ENCODE results near the gene MSL1. TPM values are rescaled to one million over a fixed set of nuclear protein-coding genes. Genes with fewer than 3 reads are reported as not detected.
A peak's percentile ranks its signal among the peaks of the same experiment; 100 is the strongest.

The MSL1 gene
- total RNA-seq, 1 donor from 2014 or later, result 27.1 TPM

DNA sequence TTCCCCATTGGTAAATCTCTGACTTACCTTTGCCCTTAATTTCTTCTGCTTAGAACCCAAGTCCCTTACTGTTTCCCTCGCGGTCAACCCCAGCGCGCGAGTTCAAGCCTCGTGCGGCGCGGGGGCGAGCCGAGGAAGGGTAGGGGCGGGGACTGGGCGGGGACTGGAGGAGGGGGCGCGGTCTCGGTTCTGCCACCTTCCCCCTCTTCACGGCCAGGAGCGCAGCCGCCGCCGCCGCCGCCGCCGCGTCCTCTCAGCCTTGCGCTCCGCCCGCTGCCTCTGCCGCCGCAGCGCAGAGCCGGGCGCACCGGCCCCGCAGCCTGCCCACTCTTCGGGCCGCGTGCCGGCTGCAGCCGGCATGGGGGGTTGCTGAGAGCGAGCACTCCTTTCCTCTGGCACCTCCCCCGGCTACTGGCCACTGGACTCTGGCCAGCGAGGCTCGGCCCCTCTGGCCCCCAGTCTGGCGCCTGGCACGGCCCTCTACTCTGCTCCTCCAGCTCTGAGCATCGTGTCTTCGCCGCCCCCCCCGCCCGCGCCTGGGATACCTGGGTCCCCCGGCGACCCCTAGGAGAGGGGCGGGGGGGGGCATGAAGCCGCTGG is 55.6 kb downstream of the MSL1 start, which contains the start of gene RAPGEFL1:
RAPGEFL1 (plus strand) TSS at position 196 of the 600 bp plus-strand sequence; CDS start at position 588, 392 bp downstream.
- Histone ChIP-seq H3K27me3 (ENCODE audit: control insufficient read depth, insufficient read depth, low read length) (no peaks in the 10 kb centered on the region), H3K36me3 (ENCODE audit: control insufficient read depth, insufficient read depth, low read length) (peaks cover 10% of the 10 kb centered on the region), H3K4me3 (ENCODE audit: low read depth, low read length) (peak within 1 kb of the TSS; percentile 74)
- DNase-seq (ENCODE audit: low read depth) (peak; percentile 50), FAIRE-seq (no peak)
- TF ChIP-seq, protein P1, sequence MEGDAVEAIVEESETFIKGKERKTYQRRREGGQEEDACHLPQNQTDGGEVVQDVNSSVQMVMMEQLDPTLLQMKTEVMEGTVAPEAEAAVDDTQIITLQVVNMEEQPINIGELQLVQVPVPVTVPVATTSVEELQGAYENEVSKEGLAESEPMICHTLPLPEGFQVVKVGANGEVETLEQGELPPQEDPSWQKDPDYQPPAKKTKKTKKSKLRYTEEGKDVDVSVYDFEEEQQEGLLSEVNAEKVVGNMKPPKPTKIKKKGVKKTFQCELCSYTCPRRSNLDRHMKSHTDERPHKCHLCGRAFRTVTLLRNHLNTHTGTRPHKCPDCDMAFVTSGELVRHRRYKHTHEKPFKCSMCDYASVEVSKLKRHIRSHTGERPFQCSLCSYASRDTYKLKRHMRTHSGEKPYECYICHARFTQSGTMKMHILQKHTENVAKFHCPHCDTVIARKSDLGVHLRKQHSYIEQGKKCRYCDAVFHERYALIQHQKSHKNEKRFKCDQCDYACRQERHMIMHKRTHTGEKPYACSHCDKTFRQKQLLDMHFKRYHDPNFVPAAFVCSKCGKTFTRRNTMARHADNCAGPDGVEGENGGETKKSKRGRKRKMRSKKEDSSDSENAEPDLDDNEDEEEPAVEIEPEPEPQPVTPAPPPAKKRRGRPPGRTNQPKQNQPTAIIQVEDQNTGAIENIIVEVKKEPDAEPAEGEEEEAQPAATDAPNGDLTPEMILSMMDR (IDR thresholded peaks at IDR 0.05; ENCODE audit: insufficient read depth, low read length, severe bottlenecking), result no peak

- DNase-seq (ENCODE audit: low read depth) (no peak), FAIRE-seq (no peak)
- no peaks in the 10 kb centered on the region for H3K27me3 ChIP-seq (ENCODE audit: control insufficient read depth, insufficient read depth, low read length)
- TF ChIP-seq, protein P1 (IDR thresholded peaks at IDR 0.05; ENCODE audit: insufficient read depth, low read length, severe bottlenecking), result peak; percentile 22
- peak overlapping the region; percentile 74 for H3K4me3 ChIP-seq (ENCODE audit: low read depth, low read length)
- peaks cover 10% of the 10 kb centered on the region for H3K36me3 ChIP-seq (ENCODE audit: control insufficient read depth, insufficient read depth, low read length)
Measured at GRCh38 chr17:40178021-40178601, 56.3 kb downstream of the MSL1 start.

DNA sequence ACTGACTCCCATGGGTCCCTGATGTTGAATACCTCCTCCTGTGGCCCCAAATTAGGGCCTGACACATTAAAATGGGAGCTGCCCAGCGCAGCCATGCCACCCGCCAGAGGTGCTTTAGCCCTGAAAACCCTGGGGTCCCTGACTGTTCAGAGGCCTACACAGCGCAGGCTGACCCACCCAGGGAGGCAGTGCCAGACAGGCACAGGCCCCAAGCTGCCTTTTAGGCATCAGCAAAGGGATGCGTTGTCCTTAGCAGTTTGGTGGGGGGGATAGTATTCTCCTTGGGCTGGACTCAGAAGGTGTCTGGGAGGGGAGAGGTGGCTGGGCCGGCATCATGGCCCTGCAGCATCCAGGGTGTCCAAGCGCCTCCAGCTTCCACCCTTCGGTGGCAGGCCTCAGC is 56.9 kb downstream of the MSL1 start:
- H3K4me3 ChIP-seq (ENCODE audit: low read depth, low read length), result peak overlapping the region; percentile 74

GRCh38 chr17:40179923-40180659 is 58.3 kb downstream of the MSL1 start:
- FAIRE-seq (peak; percentile 43), DNase-seq (ENCODE audit: low read depth) (peak; percentile 61)
- Histone ChIP-seq H3K36me3 (ENCODE audit: control insufficient read depth, insufficient read depth, low read length) (peaks cover 11% of the 10 kb centered on the region), H3K4me3 (ENCODE audit: low read depth, low read length) (peak overlapping the region; percentile 22), H3K27me3 (ENCODE audit: control insufficient read depth, insufficient read depth, low read length) (no peaks in the 10 kb centered on the region)
- TF ChIP-seq, protein P1 (IDR thresholded peaks at IDR 0.05; ENCODE audit: insufficient read depth, low read length, severe bottlenecking), result no peak

More for the DNA sequence above, 56.9 kb downstream of the MSL1 start:
- FAIRE-seq (no peak), DNase-seq (ENCODE audit: low read depth) (no peak)
- Histone ChIP-seq H3K36me3 (ENCODE audit: control insufficient read depth, insufficient read depth, low read length) (peaks cover 10% of the 10 kb centered on the region), H3K27me3 (ENCODE audit: control insufficient read depth, insufficient read depth, low read length) (no peaks in the 10 kb centered on the region)
- TF ChIP-seq, protein P1 (IDR thresholded peaks at IDR 0.05; ENCODE audit: insufficient read depth, low read length, severe bottlenecking), result no peak

DNA sequence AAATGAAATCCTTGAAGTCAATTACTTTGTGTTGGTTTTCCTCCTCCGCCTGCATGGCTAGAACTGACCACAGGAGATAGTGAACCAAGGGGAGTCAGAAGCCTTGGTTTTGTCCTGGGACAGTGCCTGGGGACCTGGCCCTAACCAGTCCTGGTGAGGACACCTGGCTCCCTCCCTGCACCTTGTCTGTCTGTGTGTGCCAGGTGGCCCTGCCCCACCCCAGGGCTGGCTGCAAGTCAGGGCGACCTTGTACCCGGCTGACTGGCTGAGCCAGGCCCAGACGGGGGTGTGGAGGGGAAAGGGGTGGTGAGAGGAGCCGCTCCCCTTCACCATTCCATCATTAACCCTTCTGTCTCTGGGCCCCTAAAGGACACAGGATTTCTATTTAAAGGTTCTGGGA is 58.9 kb downstream of the MSL1 start:
- no peak for FAIRE-seq
- H3K4me3 ChIP-seq (ENCODE audit: low read depth, low read length), result no peak overlapping the region
- TF ChIP-seq, protein P1 (IDR thresholded peaks at IDR 0.05; ENCODE audit: insufficient read depth, low read length, severe bottlenecking), result no peak

More for the DNA sequence above, 58.9 kb downstream of the MSL1 start:
- peaks cover 10% of the 10 kb centered on the region for H3K36me3 ChIP-seq (ENCODE audit: control insufficient read depth, insufficient read depth, low read length)
- no peaks in the 10 kb centered on the region for H3K27me3 ChIP-seq (ENCODE audit: control insufficient read depth, insufficient read depth, low read length)
- DNase-seq (ENCODE audit: low read depth), result peak; percentile 18

All from bronchial epithelial cell (primary cell).